ENCODE measurements around the gene CDC123.
"Not testable (repeated sequence)": the region's sequence is repeated elsewhere in the genome, so short reads cannot be mapped to it uniquely, and the experiment has no call there.

CDC123 gene

GRCh38 chr10:12218991-12219390 lies 23.0 kb downstream of the CDC123 start:
- Histone ChIP-seq H3K4me1 (ENCODE audit: low read length) (peaks cover 12% of the 10 kb centered on the region), H3K9me3 (ENCODE audit: insufficient read depth, low read length) (no peaks in the 10 kb centered on the region), H3K4me2 (ENCODE audit: low read length) (no peak overlapping the region), H3K27me3 (ENCODE audit: low read depth, low read length) (no peaks in the 10 kb centered on the region), H3K27ac (ENCODE audit: low read length) (no peak overlapping the region), H3K4me3 (ENCODE audit: low read length) (no peak overlapping the region), H3K9ac (ENCODE audit: low read length) (no peak overlapping the region), H3K79me2 (ENCODE audit: low read length) (peaks cover 38% of the 10 kb centered on the region), H3K36me3 (replicated peaks; ENCODE audit: low read depth, low read length) (peaks cover 37% of the 10 kb centered on the region), H2AFZ (ENCODE audit: low read depth, low read length) (no peak overlapping the region), H4K20me1 (ENCODE audit: insufficient read depth, low read length) (no peaks in the 10 kb centered on the region)
- TF ChIP-seq, protein P1, sequence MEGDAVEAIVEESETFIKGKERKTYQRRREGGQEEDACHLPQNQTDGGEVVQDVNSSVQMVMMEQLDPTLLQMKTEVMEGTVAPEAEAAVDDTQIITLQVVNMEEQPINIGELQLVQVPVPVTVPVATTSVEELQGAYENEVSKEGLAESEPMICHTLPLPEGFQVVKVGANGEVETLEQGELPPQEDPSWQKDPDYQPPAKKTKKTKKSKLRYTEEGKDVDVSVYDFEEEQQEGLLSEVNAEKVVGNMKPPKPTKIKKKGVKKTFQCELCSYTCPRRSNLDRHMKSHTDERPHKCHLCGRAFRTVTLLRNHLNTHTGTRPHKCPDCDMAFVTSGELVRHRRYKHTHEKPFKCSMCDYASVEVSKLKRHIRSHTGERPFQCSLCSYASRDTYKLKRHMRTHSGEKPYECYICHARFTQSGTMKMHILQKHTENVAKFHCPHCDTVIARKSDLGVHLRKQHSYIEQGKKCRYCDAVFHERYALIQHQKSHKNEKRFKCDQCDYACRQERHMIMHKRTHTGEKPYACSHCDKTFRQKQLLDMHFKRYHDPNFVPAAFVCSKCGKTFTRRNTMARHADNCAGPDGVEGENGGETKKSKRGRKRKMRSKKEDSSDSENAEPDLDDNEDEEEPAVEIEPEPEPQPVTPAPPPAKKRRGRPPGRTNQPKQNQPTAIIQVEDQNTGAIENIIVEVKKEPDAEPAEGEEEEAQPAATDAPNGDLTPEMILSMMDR (IDR thresholded peaks at IDR 0.05; ENCODE audit: low read depth, low read length): no peak
- TF ChIP-seq EZH2phosphoT487 (IDR thresholded peaks at IDR 0.05; ENCODE audit: low read depth): no peak

DNA sequence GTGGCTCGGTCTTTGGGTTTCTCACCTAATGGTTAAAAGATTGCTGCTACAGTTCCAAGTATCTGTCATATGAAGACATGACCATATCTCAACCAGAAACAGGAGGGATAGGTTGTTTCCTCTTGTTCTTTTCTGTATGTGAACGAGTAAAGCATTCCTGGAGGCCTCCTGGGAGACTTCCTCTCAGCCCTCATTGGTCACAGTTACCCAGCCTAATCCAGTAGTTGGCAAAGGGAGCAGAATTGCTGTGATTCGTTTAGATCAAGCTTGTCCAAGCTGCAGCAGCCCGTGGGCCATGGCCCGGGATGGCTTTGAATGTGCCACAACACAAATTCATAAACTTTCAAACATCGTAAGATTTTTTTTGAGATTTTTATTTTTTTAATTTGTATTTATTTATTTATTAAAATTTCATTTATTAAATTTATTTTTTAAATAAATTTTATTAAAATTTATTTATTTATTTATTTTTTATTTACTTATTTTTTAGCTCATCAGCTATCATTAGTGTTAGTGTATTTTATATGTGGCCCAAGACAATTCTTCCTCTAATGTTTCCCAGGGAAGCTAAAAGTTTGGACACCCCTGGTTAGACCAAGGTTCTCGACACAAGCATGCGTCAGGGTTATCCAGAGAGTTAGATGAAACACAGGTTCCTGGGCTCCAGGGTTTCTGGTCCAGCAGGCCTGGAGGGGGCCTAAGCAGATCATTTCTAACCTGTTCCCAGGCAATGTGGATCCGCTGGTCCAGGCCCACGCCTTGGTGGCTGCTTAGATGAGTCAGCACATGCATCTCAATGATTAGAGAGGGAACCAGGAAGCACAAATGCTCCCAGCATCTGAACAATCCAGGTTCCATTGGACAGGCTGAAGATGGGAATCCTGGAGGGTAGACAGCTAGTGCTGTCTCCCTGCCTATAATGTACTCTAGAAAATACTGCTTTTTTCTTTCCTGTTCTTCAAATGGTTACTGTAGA lies 25.6 kb downstream of the CDC123 start:
- Histone ChIP-seq H2AFZ (ENCODE audit: low read depth, low read length) (no peak overlapping the region), H3K27me3 (ENCODE audit: low read depth, low read length) (no peaks in the 10 kb centered on the region), H3K27ac (ENCODE audit: low read length) (no peak overlapping the region), H3K36me3 (replicated peaks; ENCODE audit: low read depth, low read length) (peaks cover 40% of the 10 kb centered on the region), H3K4me2 (ENCODE audit: low read length) (no peak overlapping the region), H3K79me2 (ENCODE audit: low read length) (peaks cover 18% of the 10 kb centered on the region), H3K4me3 (ENCODE audit: low read length) (no peak overlapping the region), H3K9ac (ENCODE audit: low read length) (no peak overlapping the region), H3K4me1 (ENCODE audit: low read length) (no peaks in the 10 kb centered on the region), H3K9me3 (ENCODE audit: insufficient read depth, low read length) (no peaks in the 10 kb centered on the region), H4K20me1 (ENCODE audit: insufficient read depth, low read length) (no peaks in the 10 kb centered on the region)
- no peak for TF ChIP-seq EZH2phosphoT487 (IDR thresholded peaks at IDR 0.05; ENCODE audit: low read depth)
- TF ChIP-seq, protein P1 (IDR thresholded peaks at IDR 0.05; ENCODE audit: low read depth, low read length): no peak

DNA sequence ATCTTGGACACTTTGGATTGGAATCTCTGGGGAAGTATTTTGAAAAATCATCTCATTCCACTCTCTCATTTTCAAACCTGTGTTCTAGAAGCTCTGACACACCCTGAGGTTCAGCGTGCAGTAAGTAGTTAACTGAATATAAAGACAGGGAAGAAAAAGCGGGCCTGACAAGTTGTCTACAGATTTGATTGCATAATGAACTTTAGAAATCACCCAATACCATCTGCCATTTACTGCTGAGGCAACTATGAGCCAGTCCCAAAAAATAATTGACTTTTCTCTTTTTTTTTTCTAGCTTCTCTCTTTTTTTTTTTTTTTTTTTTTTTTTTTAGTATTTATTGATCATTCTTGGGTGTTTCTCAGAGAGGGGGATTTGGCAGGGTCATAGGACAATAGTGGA lies 29.5 kb downstream of the CDC123 start:
- no peak overlapping the region for H2AFZ ChIP-seq (ENCODE audit: low read depth, low read length)
- H3K27ac ChIP-seq (ENCODE audit: low read length): no peak overlapping the region
- no peaks in the 10 kb centered on the region for H3K9me3 ChIP-seq (ENCODE audit: insufficient read depth, low read length)
- H3K79me2 ChIP-seq (ENCODE audit: low read length): peaks cover 8% of the 10 kb centered on the region; the same call in 1 of the 2 replicates
- H3K36me3 ChIP-seq (replicated peaks; ENCODE audit: low read depth, low read length): peaks cover 29% of the 10 kb centered on the region
- H3K27me3 ChIP-seq (ENCODE audit: low read depth, low read length): no peaks in the 10 kb centered on the region
- H3K9ac ChIP-seq (ENCODE audit: low read length): no peak overlapping the region
- H4K20me1 ChIP-seq (ENCODE audit: insufficient read depth, low read length): no peaks in the 10 kb centered on the region
- no peak overlapping the region for H3K4me2 ChIP-seq (ENCODE audit: low read length)
- TF ChIP-seq, protein P1 (IDR thresholded peaks at IDR 0.05; ENCODE audit: low read depth, low read length): no peak
- TF ChIP-seq EZH2phosphoT487 (IDR thresholded peaks at IDR 0.05; ENCODE audit: low read depth): no peak
- no peaks in the 10 kb centered on the region for H3K4me1 ChIP-seq (ENCODE audit: low read length)
- no peak overlapping the region for H3K4me3 ChIP-seq (ENCODE audit: low read length)

DNA sequence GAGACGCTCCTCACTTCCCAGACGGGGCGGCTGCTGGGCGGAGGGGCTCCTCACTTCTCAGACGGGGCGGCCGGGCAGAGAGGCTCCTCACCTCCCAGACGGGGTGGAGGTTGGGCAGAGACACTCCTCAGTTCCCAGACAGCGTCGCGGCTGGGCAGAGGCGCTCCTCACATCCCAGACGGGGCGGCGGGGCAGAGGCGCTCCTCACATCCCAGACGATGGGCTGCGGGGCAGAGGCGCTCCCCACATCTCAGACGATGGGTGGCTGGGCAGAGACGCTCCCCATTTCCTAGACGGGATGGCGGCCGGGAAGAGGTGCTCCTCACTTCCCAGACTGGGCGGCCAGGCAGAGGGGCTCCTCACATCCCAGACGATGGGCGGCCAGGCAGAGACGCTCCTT lies 30.4 kb downstream of the CDC123 start:
- H3K36me3 ChIP-seq (replicated peaks; ENCODE audit: low read depth, low read length): peaks cover 32% of the 10 kb centered on the region
- H3K4me3 ChIP-seq (ENCODE audit: low read length); H3K79me2 ChIP-seq (ENCODE audit: low read length); H3K9me3 ChIP-seq (ENCODE audit: insufficient read depth, low read length); H2AFZ ChIP-seq (ENCODE audit: low read depth, low read length); H4K20me1 ChIP-seq (ENCODE audit: insufficient read depth, low read length); H3K4me1 ChIP-seq (ENCODE audit: low read length); H3K9ac ChIP-seq (ENCODE audit: low read length); H3K4me2 ChIP-seq (ENCODE audit: low read length); H3K27ac ChIP-seq (ENCODE audit: low read length); H3K27me3 ChIP-seq (ENCODE audit: low read depth, low read length): not testable (repeated sequence)

Data from OCI-LY3 (cell line).